B cell (primary cell): ENCODE measurements around the gene SERTAD4. TPM values are rescaled to one million over a fixed set of nuclear protein-coding genes. Genes with fewer than 3 reads are reported as not detected.
"Not testable (repeated sequence)": the region's sequence is repeated elsewhere in the genome, so short reads cannot be mapped to it uniquely, and the experiment has no call there.

Source experiments
- ATAC-seq: fragments of 200-7000 bp; cut with Tn5 transposase; one replicate; pipeline ENCODE4 v1.10.0; 2021; ENCODE audit warnings: low read depth, mild to moderate bottlenecking, moderate number of reproducible peaks, moderate library complexity
- CTCF ChIA-PET: fragments of 350-600 bp; sonication (Branson Sonifier 250); formaldehyde crosslinking; loops from one replicate; lab custom pipeline; 2021; ENCODE audit warnings: antibody characterized with exemption, inconsistent platforms; lab: Charles Lee
- POLR2A ChIA-PET: fragments of 350-600 bp; sonication (Branson Sonifier 250); formaldehyde crosslinking; loops from one replicate; lab custom pipeline; 2021; ENCODE audit warnings: antibody characterized with exemption; lab: Charles Lee
- DNase-seq: peaks from one replicate; pipeline ENCODE4 v3.0.0; 2013
- H2AFZ ChIP-seq: 2 replicates; pipeline ENCODE4 v1.6.1; 2012; ENCODE audit warnings: mild to moderate bottlenecking, low read depth, low read length; ENCODE audit not compliant: insufficient read depth, poor library complexity, severe bottlenecking
- H3K27ac ChIP-seq, 2 donors: 1 replicate in 1 of 2; 2 replicates in 1 of 2; pipeline ENCODE4 v1.5.1; 2012 to 2013; ENCODE audit warnings: low read length in 2 of 2, mild to moderate bottlenecking in 2 of 2, moderate library complexity in 1 of 2
- H3K27me3 ChIP-seq, 4 experiments: fragments of 200-600 bp in 1 of 4; sonication (generic) in 1 of 4; replicated peaks in 1 of 4; 1 replicate in 2 of 4; 2 replicates in 2 of 4; pipeline versions ENCODE4 v1.6.1 to v1.7.0; 2013 to 2016; ENCODE audit warnings: low read length in 3 of 4, mild to moderate bottlenecking in 2 of 4, mixed read lengths in 1 of 4, moderate library complexity in 1 of 4; ENCODE audit not compliant: insufficient read depth in 4 of 4, control insufficient read depth in 3 of 4; ENCODE audit errors: control extremely low read depth in 1 of 4
- H3K36me3 ChIP-seq, 2 experiments: replicated peaks in 1 of 2; 1 replicate in 1 of 2; 2 replicates in 1 of 2; pipeline versions ENCODE4 v1.6.1 to v1.7.1; 2013; ENCODE audit warnings: low read length in 1 of 2; ENCODE audit not compliant: insufficient read depth in 2 of 2, control insufficient read depth in 1 of 2; ENCODE audit errors: control extremely low read depth in 1 of 2, extremely low read depth in 1 of 2
- H3K4me1 ChIP-seq, 2 donors: fragments of 200-600 bp in 1 of 2; sonication (generic) in 1 of 2; 1 replicate in 1 of 2; 2 replicates in 1 of 2; pipeline versions ENCODE4 v1.5.1 to v1.6.1; 2013 to 2017; ENCODE audit warnings: low read length in 2 of 2; ENCODE audit not compliant: control insufficient read depth in 2 of 2, insufficient read depth in 2 of 2
- H3K4me2 ChIP-seq: replicated peaks from 2 replicates; pipeline ENCODE3; 2012; ENCODE audit warnings: mild to moderate bottlenecking, low read depth, low read length; ENCODE audit not compliant: poor library complexity, severe bottlenecking
- H3K4me3 ChIP-seq, 5 experiments: fragments of 200-600 bp in 1 of 5; sonication (generic) in 1 of 5; 1 replicate in 3 of 5; 2 replicates in 2 of 5; pipeline versions ENCODE4 v1.5.1 to v1.7.0; 2011 to 2016; ENCODE audit warnings: low read length in 4 of 5, mild to moderate bottlenecking in 4 of 5, low read depth in 2 of 5, control low read depth in 1 of 5, moderate library complexity in 1 of 5; ENCODE audit not compliant: insufficient read depth in 1 of 5; ENCODE audit errors: control extremely low read depth in 1 of 5, extremely low read depth in 1 of 5
- H3K79me2 ChIP-seq: fragments of 200-600 bp; sonication (generic); one replicate; pipeline ENCODE4 v1.6.0; 2016; ENCODE audit warnings: low read length; ENCODE audit not compliant: control insufficient read depth, insufficient read depth
- H3K9ac ChIP-seq: fragments of 200-600 bp; sonication (generic); 2 replicates; pipeline ENCODE4 v1.6.1; 2017; ENCODE audit warnings: mild to moderate bottlenecking, low read length, moderate library complexity
- H3K9me3 ChIP-seq, 3 donors: one replicate each; pipeline versions ENCODE4 v1.6.1 to v1.7.1; 2013; ENCODE audit warnings: low read length in 2 of 3; ENCODE audit not compliant: control insufficient read depth in 2 of 3, insufficient read depth in 1 of 3; ENCODE audit errors: control extremely low read depth in 1 of 3
- H4K20me1 ChIP-seq: 2 replicates; pipeline ENCODE4 v1.6.0; 2012; ENCODE audit warnings: mild to moderate bottlenecking, low read length; ENCODE audit not compliant: insufficient read depth, control insufficient read depth, poor library complexity, severe bottlenecking
- H3K27ac Mint-ChIP-seq: one replicate; pipeline ENCODE4 v1.8.0; 2021; ENCODE audit warnings: mixed read lengths
- H3K27me3 Mint-ChIP-seq: one replicate; pipeline ENCODE4 v1.8.0; 2021; ENCODE audit warnings: mixed read lengths
- H3K4me1 Mint-ChIP-seq: one replicate; pipeline ENCODE4 v1.8.0; 2021; ENCODE audit warnings: mixed read lengths
- H3K4me3 Mint-ChIP-seq: one replicate; pipeline ENCODE4 v1.8.0; 2021; ENCODE audit warnings: mixed read lengths
- H3K9me3 Mint-ChIP-seq: one replicate; pipeline ENCODE4 v1.8.0; 2022; ENCODE audit warnings: mixed read lengths; ENCODE audit not compliant: insufficient read depth
- EZH2 ChIP-seq: IDR thresholded peaks from 2 replicates; pipeline ENCODE4 v1.6.1; 2012; ENCODE audit warnings: borderline replicate concordance, low read depth, mild to moderate bottlenecking, moderate library complexity, low read length; ENCODE audit not compliant: insufficient read depth, poor library complexity, severe bottlenecking
- WGBS: methylation state at CpG from one replicate; pipeline ENCODE4 v1.1.5; 2013; ENCODE audit warnings: missing lambda C conversion rate; ENCODE audit not compliant: insufficient coverage; 5-methylcytosine and 5-hydroxymethylcytosine counted together
- intact Hi-C: fragments of 100-400 bp; cut with micrococcal nuclease; formaldehyde crosslinking; loops from one replicate; pipeline ENCODE4 v1.10.0; 2022
- polyA plus RNA-seq: library from polyadenylated mRNA; depleted of rRNA; stranded (reverse); fragments of >200 nt; gene quantifications from 2 replicates; pipeline ENCODE4 v1.2.3, GENCODE V29; 2012
- total RNA-seq, 2 donors: library from RNA; stranded (reverse); fragments of 120-200 nt in 1 of 2; gene quantifications; 1 replicate in 1 of 2; 2 replicates in 1 of 2; pipeline versions ENCODE4 v1.2.3 to v1.2.4, GENCODE V29; 2013 to 2022
- TF ChIP-seq, protein P1 (sequence below): fragments of 200-600 bp; IDR thresholded peaks from one replicate; pipeline ENCODE4 v1.8.0; 2022; ENCODE audit warnings: antibody characterized with exemption, mild to moderate bottlenecking

Gene SERTAD4
- total and polyA plus RNA-seq, 2 donors (not counting 1 experiment from before 2014, with no cell fraction given), result not detected

DNA sequence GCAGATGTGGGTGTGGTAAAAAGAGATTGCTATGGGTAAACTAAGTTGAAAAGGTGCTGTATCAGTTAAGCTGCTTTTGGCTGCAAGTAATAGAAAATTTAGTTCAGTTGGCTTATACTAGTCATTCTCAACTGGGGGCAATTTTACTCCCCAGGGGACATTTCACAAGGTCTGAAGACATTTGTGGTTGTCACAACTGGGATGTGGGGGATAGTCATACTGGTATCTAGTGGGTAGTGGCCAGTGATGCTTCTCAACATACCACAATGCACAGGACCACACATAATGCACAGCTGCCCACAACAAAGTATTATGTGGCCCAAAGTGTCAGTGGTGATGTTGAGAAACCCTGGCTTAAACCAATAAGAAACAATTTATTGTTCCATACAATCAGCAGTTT lies 31.4 kb downstream of the SERTAD4 start:
- CTCF ChIA-PET, result no interaction called here
- H3K27ac Mint-ChIP-seq, result no peak overlapping the region
- POLR2A ChIA-PET, result interaction anchor here (0.5 kb wide), 1 partner anchor 41 kb away, joined by 3 read pairs; no protein-coding TSS in a partner anchor

DNA sequence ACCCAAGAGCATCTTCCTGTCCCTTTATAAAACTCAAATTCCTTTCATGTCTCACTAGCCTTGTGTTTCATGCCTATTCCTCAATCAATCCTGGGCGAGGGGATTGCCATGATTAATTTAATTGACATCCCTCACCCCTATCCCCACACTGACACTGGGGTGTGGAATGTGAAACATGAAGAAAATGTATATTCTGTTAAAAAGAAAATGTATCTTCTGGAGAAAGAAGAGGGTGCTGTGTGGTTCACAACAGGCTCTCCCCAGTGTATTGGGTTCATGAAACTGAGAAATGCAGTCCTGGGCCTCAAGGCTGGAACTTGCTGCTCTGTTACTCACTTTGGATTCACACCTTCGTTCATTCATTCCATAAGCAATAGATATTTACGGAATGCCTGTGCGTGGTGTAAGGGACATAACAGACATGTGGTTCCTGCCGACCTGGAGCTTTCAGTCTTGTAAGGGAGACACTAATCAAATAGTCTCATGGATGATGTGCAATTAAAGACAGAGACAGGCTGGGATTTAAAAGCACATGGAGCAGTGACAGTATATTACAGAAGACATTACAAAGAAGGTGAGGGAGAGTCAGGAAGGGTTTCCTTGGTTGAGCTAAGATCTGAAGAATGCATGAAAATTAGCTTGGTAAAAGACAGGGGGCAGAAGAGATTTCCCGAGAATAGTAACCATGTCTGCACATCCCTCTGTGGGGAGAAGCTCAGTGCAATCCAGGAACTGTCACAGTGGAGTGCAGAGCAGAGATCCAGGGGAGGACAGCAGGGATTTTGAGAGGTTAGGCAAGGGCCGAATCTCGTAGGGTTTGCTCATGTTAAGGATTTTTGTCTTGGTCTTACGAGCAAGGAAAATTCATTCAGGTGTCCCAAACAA lies 32.1 kb downstream of the SERTAD4 start:
- Histone ChIP-seq H3K27me3 (peaks cover 0 to 11% (median 1%) of the 10 kb centered on the region in 4 experiments), H3K9me3 (no peaks in the 10 kb centered on the region), H3K27ac (no peak overlapping the region), H3K9ac (no peak overlapping the region), H3K36me3 (no peaks in the 10 kb centered on the region), H3K4me1 (no peaks in the 10 kb centered on the region), H3K79me2 (no peaks in the 10 kb centered on the region), H4K20me1 (no peaks in the 10 kb centered on the region), H3K4me3 (no peak overlapping the region), H2AFZ (no peak overlapping the region), H3K4me2 (no peak overlapping the region)
- no peak for ATAC-seq
- TF ChIP-seq, protein P1, sequence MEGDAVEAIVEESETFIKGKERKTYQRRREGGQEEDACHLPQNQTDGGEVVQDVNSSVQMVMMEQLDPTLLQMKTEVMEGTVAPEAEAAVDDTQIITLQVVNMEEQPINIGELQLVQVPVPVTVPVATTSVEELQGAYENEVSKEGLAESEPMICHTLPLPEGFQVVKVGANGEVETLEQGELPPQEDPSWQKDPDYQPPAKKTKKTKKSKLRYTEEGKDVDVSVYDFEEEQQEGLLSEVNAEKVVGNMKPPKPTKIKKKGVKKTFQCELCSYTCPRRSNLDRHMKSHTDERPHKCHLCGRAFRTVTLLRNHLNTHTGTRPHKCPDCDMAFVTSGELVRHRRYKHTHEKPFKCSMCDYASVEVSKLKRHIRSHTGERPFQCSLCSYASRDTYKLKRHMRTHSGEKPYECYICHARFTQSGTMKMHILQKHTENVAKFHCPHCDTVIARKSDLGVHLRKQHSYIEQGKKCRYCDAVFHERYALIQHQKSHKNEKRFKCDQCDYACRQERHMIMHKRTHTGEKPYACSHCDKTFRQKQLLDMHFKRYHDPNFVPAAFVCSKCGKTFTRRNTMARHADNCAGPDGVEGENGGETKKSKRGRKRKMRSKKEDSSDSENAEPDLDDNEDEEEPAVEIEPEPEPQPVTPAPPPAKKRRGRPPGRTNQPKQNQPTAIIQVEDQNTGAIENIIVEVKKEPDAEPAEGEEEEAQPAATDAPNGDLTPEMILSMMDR, result no peak
- no peak for TF ChIP-seq EZH2
- ChIA-PET CTCF (no interaction called here), POLR2A (no interaction called here)
- no peaks in the 10 kb centered on the region for H3K9me3 Mint-ChIP-seq
- no peak overlapping the region for H3K4me3 Mint-ChIP-seq
- intact Hi-C loops, result no loop called here
- peaks cover 17% of the 10 kb centered on the region for H3K27me3 Mint-ChIP-seq
- H3K27ac Mint-ChIP-seq, result no peak overlapping the region
- no peak for DNase-seq
- WGBS, result 73% methylated on average over 4 of the region's 9 CpGs
- H3K4me1 Mint-ChIP-seq, result no peaks in the 10 kb centered on the region

More for the DNA sequence above, 31.4 kb downstream of the SERTAD4 start:
- intact Hi-C loops, result no loop called here
- Histone ChIP-seq H3K79me2 (no peaks in the 10 kb centered on the region), H3K9me3 (no peaks in the 10 kb centered on the region), H3K27ac (no peak overlapping the region), H3K4me2 (no peak overlapping the region), H4K20me1 (no peaks in the 10 kb centered on the region), H2AFZ (no peak overlapping the region), H3K27me3 (peaks cover 0 to 11% (median 1%) of the 10 kb centered on the region in 4 experiments), H3K36me3 (no peaks in the 10 kb centered on the region), H3K9ac (no peak overlapping the region), H3K4me1 (no peaks in the 10 kb centered on the region), H3K4me3 (no peak overlapping the region)
- H3K4me1 Mint-ChIP-seq, result no peaks in the 10 kb centered on the region
- H3K4me3 Mint-ChIP-seq, result no peak overlapping the region
- no peak for DNase-seq
- no peaks in the 10 kb centered on the region for H3K9me3 Mint-ChIP-seq
- no peak for ATAC-seq
- peaks cover 18% of the 10 kb centered on the region for H3K27me3 Mint-ChIP-seq
- no peak for TF ChIP-seq EZH2
- TF ChIP-seq, protein P1, result no peak

DNA sequence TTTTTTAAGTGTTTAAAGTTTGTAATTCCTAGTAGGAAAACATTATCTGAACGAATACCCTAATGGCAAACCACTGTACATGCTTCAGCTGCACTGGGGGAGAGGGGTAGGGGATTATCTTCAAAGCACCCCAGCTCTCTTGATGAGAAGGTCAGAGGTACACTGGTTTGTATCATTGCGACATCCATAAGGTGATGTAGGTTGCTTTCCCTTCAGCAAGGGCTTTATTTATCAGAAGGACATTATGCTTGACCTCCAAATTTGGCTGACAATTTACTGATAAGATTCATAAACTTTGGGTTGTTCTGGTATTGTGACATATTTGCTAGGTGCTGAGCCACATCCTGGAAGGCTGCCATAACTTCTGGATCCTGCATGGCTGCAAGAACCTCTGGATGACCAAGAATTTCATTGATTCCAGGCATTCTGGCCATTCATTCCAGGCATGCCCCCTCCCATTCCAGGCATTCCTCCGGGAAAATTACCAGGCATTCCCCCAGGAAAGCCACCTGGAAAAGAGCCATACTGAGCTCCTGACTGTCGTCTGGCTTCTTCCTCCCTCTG lies 32.9 kb downstream of the SERTAD4 start:
- H3K27me3 Mint-ChIP-seq, result peaks cover 19% of the 10 kb centered on the region
- H3K9me3 Mint-ChIP-seq, H3K4me2 ChIP-seq, H3K4me1 ChIP-seq, CTCF ChIA-PET, H3K27ac ChIP-seq, H3K4me3 Mint-ChIP-seq, H2AFZ ChIP-seq, H3K4me1 Mint-ChIP-seq, H3K9ac ChIP-seq, H3K27ac Mint-ChIP-seq, H3K79me2 ChIP-seq, intact Hi-C loops, ATAC-seq, DNase-seq, H3K9me3 ChIP-seq, H3K4me3 ChIP-seq, H4K20me1 ChIP-seq, H3K36me3 ChIP-seq, POLR2A ChIA-PET: not testable (repeated sequence)
- H3K27me3 ChIP-seq, result peaks cover 0 to 11% (median 1%) of the 10 kb centered on the region in 4 experiments
- 48% methylated on average over 3 of the region's 4 CpGs for WGBS
